Measurements from ENCODE around the gene APOA4. TPM values are rescaled to one million over a fixed set of nuclear protein-coding genes. Genes with fewer than 3 reads are reported as not detected.

APOA4 gene
- total RNA-seq, 1 donor from 2014 or later = 0.56 TPM

GRCh38 chr11:116852261-116853031 lies 29.3 kb upstream of the APOA4 start:
- Mint-ChIP-seq H3K27ac (no peak overlapping the region), H3K27me3 (ENCODE audit: insufficient read depth, low read depth) (no peaks in the 10 kb centered on the region), H3K36me3 (peaks cover 27% of the 10 kb centered on the region), H3K4me1 (no peaks in the 10 kb centered on the region), H3K4me3 (no peak overlapping the region), H3K9me3 (no peaks in the 10 kb centered on the region)
- Histone ChIP-seq H3K4me2 (no peak overlapping the region), H3K27me3 (no peaks in the 10 kb centered on the region), H2AFZ (replicated peaks) (no peak overlapping the region), H3K4me1 (no peaks in the 10 kb centered on the region), H3K9ac (no peak overlapping the region), H3K9me3 (ENCODE audit: low read depth) (no peaks in the 10 kb centered on the region), H3K27ac (no peak overlapping the region), H3K79me2 (ENCODE audit: low read depth) (no peaks in the 10 kb centered on the region), H3F3A (ENCODE audit: low read depth) (no peaks in the 10 kb centered on the region), H4K20me1 (ENCODE audit: low read depth) (no peaks in the 10 kb centered on the region), H3K36me3 (peaks cover 5% of the 10 kb centered on the region), H3K4me3 (no peak overlapping the region)
- DNase-seq (ENCODE audit: low spot score) = no peak
- TF ChIP-seq CTCF (IDR thresholded peaks at IDR 0.05) (no peak), EZH2 (IDR thresholded peaks at IDR 0.05) (no peak), EZH2phosphoT487 (IDR thresholded peaks at IDR 0.05) (no peak)

- no peak overlapping the region for H2AFZ ChIP-seq (replicated peaks)
- H3K9me3 ChIP-seq (ENCODE audit: low read depth) = no peaks in the 10 kb centered on the region
- no peak overlapping the region for H3K27ac ChIP-seq
- no peaks in the 10 kb centered on the region for H3K4me1 ChIP-seq
- DNase-seq (ENCODE audit: low spot score) = no peak
- no peak overlapping the region for H3K4me3 ChIP-seq
- H3K4me1 Mint-ChIP-seq = no peaks in the 10 kb centered on the region
- no peaks in the 10 kb centered on the region for H3K9me3 Mint-ChIP-seq
- H3K27me3 Mint-ChIP-seq (ENCODE audit: insufficient read depth, low read depth) = no peaks in the 10 kb centered on the region
- H3K27me3 ChIP-seq = no peaks in the 10 kb centered on the region
- no peaks in the 10 kb centered on the region for H4K20me1 ChIP-seq (ENCODE audit: low read depth)
- TF ChIP-seq EZH2 (IDR thresholded peaks at IDR 0.05) = no peak
- TF ChIP-seq EZH2phosphoT487 (IDR thresholded peaks at IDR 0.05) = no peak
- no peak for TF ChIP-seq CTCF (IDR thresholded peaks at IDR 0.05)
- no peaks in the 10 kb centered on the region for H3F3A ChIP-seq (ENCODE audit: low read depth)
- no peak overlapping the region for H3K27ac Mint-ChIP-seq
- peaks cover under 1% of the 10 kb centered on the region for H3K36me3 ChIP-seq
- H3K9ac ChIP-seq = no peak overlapping the region
- no peak overlapping the region for H3K4me3 Mint-ChIP-seq
- peaks cover 32% of the 10 kb centered on the region for H3K36me3 Mint-ChIP-seq
- H3K4me2 ChIP-seq = no peak overlapping the region
- H3K79me2 ChIP-seq (ENCODE audit: low read depth) = no peaks in the 10 kb centered on the region
Observed at GRCh38 chr11:116851626-116852025, 28.5 kb upstream of the APOA4 start.

DNA sequence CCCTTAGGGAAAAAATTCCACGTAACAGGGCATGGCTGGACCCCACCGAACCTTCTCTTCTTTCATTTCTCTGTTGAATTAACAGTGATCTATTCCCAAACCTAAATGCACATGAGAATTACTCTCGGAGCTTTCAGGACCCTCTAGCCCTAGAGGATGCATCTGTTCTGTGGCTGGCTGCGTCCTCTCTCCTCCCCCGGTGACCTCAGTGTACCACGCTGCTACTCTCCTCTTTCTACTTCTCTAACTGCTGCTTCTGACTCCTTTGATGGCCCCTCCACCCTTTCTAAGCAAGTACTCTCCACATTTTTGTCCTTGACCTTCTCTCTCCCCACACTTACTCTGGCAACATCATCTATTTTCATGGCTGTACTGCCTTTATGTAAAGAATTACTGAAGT lies 26.4 kb upstream of the APOA4 start:
- Histone ChIP-seq H3K79me2 (ENCODE audit: low read depth) (no peaks in the 10 kb centered on the region), H3K9ac (no peak overlapping the region), H3K4me2 (no peak overlapping the region), H3K9me3 (ENCODE audit: low read depth) (no peaks in the 10 kb centered on the region), H2AFZ (replicated peaks) (no peak overlapping the region), H3K4me3 (no peak overlapping the region), H3K4me1 (no peaks in the 10 kb centered on the region), H3K36me3 (no peaks in the 10 kb centered on the region), H4K20me1 (ENCODE audit: low read depth) (no peaks in the 10 kb centered on the region), H3K27me3 (no peaks in the 10 kb centered on the region), H3F3A (ENCODE audit: low read depth) (no peaks in the 10 kb centered on the region), H3K27ac (no peak overlapping the region)
- no peak for TF ChIP-seq CTCF (IDR thresholded peaks at IDR 0.05)
- no peak for TF ChIP-seq EZH2 (IDR thresholded peaks at IDR 0.05)
- no peak for TF ChIP-seq EZH2phosphoT487 (IDR thresholded peaks at IDR 0.05)
- no peaks in the 10 kb centered on the region for H3K9me3 Mint-ChIP-seq
- no peaks in the 10 kb centered on the region for H3K4me1 Mint-ChIP-seq
- H3K36me3 Mint-ChIP-seq = peaks cover 21% of the 10 kb centered on the region
- H3K27ac Mint-ChIP-seq = no peak overlapping the region
- H3K27me3 Mint-ChIP-seq (ENCODE audit: insufficient read depth, low read depth) = no peaks in the 10 kb centered on the region
- no peak overlapping the region for H3K4me3 Mint-ChIP-seq
- no peak for DNase-seq (ENCODE audit: low spot score)
